Body of pancreas (tissue), 4 donors: ENCODE results near the gene URM1. TPM values are rescaled to one million over a fixed set of nuclear protein-coding genes. Genes with fewer than 3 reads are reported as not detected.
A peak's percentile ranks its signal among the peaks of the same experiment; 100 is the strongest.

ENCODE experiments used
- ATAC-seq: fragments of 150-250 bp; one replicate; pipeline ENCODE4 v1.9.1; 2016
- DNase-seq, 4 donors: peaks; one replicate each; pipeline ENCODE4 v3.0.0-alpha.2; 2019
- H3K27ac ChIP-seq, 4 donors: fragments of 200-600 bp; sonication (generic); 1 replicate in 3 of 4; 2 replicates in 1 of 4; pipeline versions ENCODE4 v1.5.1 to v1.6.1; 2016 to 2019; ENCODE audit warnings: mild to moderate bottlenecking in 1 of 4, mixed read lengths in 1 of 4, moderate library complexity in 1 of 4
- H3K27me3 ChIP-seq, 2 donors: fragments of 200-600 bp; sonication (generic); one replicate each; pipeline ENCODE4 v1.6.0; 2016; ENCODE audit warnings: mild to moderate bottlenecking in 1 of 2
- H3K36me3 ChIP-seq, 2 donors: fragments of 200-600 bp; sonication (generic); replicated peaks in 1 of 2; 2 replicates each; pipeline ENCODE4 v1.5.1; 2016; ENCODE audit warnings: low read depth in 2 of 2; ENCODE audit not compliant: insufficient read depth in 1 of 2
- H3K4me1 ChIP-seq: fragments of 200-600 bp; sonication (generic); one replicate; pipeline ENCODE4 v1.6.0; 2016
- H3K4me3 ChIP-seq, 2 donors: fragments of 200-600 bp; sonication (generic); 1 replicate in 1 of 2; 2 replicates in 1 of 2; pipeline ENCODE4 v1.5.1; 2016 to 2019
- H3K9me3 ChIP-seq, 3 donors: fragments of 200-600 bp; sonication (generic); 1 replicate in 2 of 3; 2 replicates in 1 of 3; pipeline ENCODE4 v1.5.1; 2016
- CTCF ChIP-seq, 7 experiments: fragments of 450-650 bp in 4 of 7; fragments of 200-600 bp in 3 of 7; sonication (generic) in 3 of 7; IDR thresholded peaks; one replicate each; pipeline ENCODE4 v1.5.1; 2016 to 2019; ENCODE audit warnings: antibody characterized with exemption in 7 of 7
- POLR2A ChIP-seq, 3 donors: fragments of 450-650 bp; IDR thresholded peaks; one replicate each; pipeline ENCODE4 v1.6.1; 2016; ENCODE audit warnings: antibody characterized with exemption in 3 of 3, mild to moderate bottlenecking in 2 of 3
- WGBS, 2 donors: methylation state at CpG; one replicate each; pipeline ENCODE4 v1.1.5; 2017; 5-methylcytosine and 5-hydroxymethylcytosine counted together
- intact Hi-C: fragments of 100-400 bp; cut with DNase I; formaldehyde crosslinking; loops from one replicate; pipeline ENCODE4 v1.15.1; 2023
- total RNA-seq, 2 donors: library from RNA; depleted of rRNA; stranded (reverse); fragments of >200 nt; gene quantifications; one replicate each; pipeline ENCODE4 v1.1.0, GENCODE V29; 2016

URM1 gene
- total RNA-seq, 2 donors from 2014 or later = 15.6 to 23.4 TPM

- no peaks in the 10 kb centered on the region for H3K9me3 ChIP-seq
- H3K36me3 ChIP-seq = peaks cover 6 to 17% of the 10 kb centered on the region in 2 donors
- 79 to 83% methylated on average over 18 to 49 of the region's 56 CpGs for WGBS, 2 donors
- H3K27me3 ChIP-seq = no peaks in the 10 kb centered on the region
- ATAC-seq (no peak), DNase-seq (no peak)
- TF ChIP-seq CTCF (IDR thresholded peaks at IDR 0.05) (no peak), POLR2A (IDR thresholded peaks at IDR 0.05) (no peak)
- H3K4me3 ChIP-seq = no peak overlapping the region
- H3K4me1 ChIP-seq = peaks cover 6% of the 10 kb centered on the region
- intact Hi-C loops = no loop called here
- H3K27ac ChIP-seq = no peak overlapping the region
Observed at GRCh38 chr9:128393145-128393775, 22.1 kb downstream of the URM1 start.

GRCh38 chr9:128393970-128394369 is 22.8 kb downstream of the URM1 start:
- Histone ChIP-seq H3K4me1 (peaks cover 6% of the 10 kb centered on the region), H3K9me3 (no peaks in the 10 kb centered on the region), H3K4me3 (no peak overlapping the region), H3K36me3 (peaks cover 3 to 10% of the 10 kb centered on the region in 2 donors), H3K27ac (no peak overlapping the region), H3K27me3 (no peaks in the 10 kb centered on the region)
- no peak for TF ChIP-seq POLR2A (IDR thresholded peaks at IDR 0.05)
- no peak for TF ChIP-seq CTCF (IDR thresholded peaks at IDR 0.05)
- DNase-seq (no peak), ATAC-seq (peak; percentile 18)
- intact Hi-C loops = no loop called here
- 60 to 86% methylated on average over 1 to 7 of the region's 7 CpGs for WGBS, 2 donors

GRCh38 chr9:128394379-128395168 is 23.4 kb downstream of the URM1 start:
- 59 to 67% methylated on average over 8 to 9 of the region's 9 CpGs for WGBS, 2 donors
- Histone ChIP-seq H3K27me3 (no peaks in the 10 kb centered on the region), H3K4me1 (peaks cover 6% of the 10 kb centered on the region), H3K4me3 (no peak overlapping the region), H3K9me3 (no peaks in the 10 kb centered on the region), H3K27ac (no peak overlapping the region), H3K36me3 (peaks cover 0 to 5% of the 10 kb centered on the region in 2 donors)
- ATAC-seq (no peak), DNase-seq (no peak)
- TF ChIP-seq CTCF (IDR thresholded peaks at IDR 0.05) (no peak), POLR2A (IDR thresholded peaks at IDR 0.05) (no peak)
- intact Hi-C loops = no loop called here

- no peak overlapping the region for H3K27ac ChIP-seq
- no peaks in the 10 kb centered on the region for H3K27me3 ChIP-seq
- 2 to 8% methylated on average over 19 of the region's 19 CpGs for WGBS, 2 donors
- no peak for TF ChIP-seq POLR2A (IDR thresholded peaks at IDR 0.05)
- TF ChIP-seq CTCF (IDR thresholded peaks at IDR 0.05) = no peak
- H3K4me3 ChIP-seq = no peak overlapping the region
- intact Hi-C loops = no loop called here
- H3K36me3 ChIP-seq = peaks cover 0 to 3% of the 10 kb centered on the region in 2 donors
- H3K4me1 ChIP-seq = peaks cover 6% of the 10 kb centered on the region
- ATAC-seq = peak; percentile 42
- no peak for DNase-seq
- H3K9me3 ChIP-seq = no peaks in the 10 kb centered on the region
Observed at GRCh38 chr9:128396970-128397613, 25.9 kb downstream of the URM1 start.
